NCI-H2107 (cell line): ENCODE results near the gene FOSB.

Experiments used
- DNase-seq: peaks from one replicate; lab custom pipeline; 2025; lab: John Stamatoyannopoulos, UW

Gene FOSB

DNA sequence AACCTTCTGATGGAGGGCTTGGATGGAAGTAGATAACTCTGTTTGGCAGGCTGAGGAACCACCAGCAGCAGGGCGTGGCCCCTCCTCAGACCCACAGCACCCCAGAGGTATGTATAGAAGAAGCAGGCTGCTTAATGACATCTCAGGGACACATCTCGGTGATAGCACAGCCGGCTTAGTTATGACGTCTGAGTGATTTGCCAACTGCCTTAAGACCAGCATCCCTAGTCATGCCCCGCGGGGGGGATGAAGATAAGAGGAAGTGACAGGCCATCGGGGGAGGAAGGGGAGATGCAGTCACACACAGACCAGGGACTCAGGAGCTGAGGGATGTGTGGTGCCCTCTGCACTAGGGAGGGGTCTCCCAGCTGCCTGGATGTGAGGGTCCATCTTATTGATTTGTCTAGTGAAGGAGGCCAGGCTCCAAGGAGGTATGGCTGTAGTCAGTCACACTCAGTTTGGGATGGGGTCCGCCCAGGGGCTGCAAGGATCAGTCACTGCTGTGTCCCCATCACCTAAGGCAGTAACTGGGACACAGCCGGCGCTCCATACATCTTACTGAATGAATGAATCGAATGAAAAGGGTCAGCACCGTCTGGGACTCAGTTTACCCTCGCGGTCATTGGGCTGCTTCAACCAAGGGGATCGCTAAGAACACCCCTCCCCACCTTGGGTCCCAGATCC, 24.9 kb upstream of the FOSB start:
- no peak for DNase-seq

DNA sequence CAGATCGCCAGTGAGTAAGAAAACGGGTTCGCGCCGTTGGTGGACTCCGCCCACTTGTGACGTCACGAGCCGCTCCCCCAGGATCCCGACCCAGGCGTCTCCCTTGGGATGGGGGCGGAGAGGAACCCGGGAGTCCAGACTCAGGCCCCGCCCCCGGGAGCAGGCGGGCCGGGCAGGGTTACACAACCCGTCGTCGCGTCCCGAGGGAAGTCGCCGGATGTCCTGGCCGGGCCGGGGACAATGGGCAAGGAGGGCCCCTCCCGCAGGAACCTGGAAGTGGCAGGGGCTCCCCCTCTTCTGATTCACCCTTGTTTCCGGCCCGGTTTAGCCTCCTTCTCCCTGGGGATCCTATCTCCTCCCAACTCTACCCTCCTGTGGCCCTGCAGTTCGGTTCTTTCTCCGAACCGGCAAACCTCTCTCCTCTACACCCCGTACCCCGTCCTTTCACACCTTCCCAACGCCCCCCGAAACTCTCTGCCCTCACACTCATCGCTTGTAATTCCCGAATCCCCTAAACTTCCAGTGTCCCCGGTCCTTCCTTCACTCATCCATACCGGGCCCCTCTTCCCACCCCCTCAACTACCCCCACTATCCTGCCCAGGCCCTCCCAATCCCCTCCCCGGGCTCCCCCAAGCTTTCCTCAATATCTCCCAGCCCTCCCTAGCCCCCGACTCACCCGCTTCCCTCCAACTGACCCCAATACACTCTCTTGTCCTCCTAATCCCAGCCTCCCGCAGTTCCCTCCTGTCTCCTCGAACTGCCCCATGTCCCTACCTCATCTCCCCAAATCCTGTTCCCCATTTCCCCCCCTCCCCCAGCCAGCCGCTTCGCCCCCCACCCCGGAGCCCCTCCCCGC, 24.1 kb upstream of the FOSB start:
- peak; percentile 28 for DNase-seq

DNA sequence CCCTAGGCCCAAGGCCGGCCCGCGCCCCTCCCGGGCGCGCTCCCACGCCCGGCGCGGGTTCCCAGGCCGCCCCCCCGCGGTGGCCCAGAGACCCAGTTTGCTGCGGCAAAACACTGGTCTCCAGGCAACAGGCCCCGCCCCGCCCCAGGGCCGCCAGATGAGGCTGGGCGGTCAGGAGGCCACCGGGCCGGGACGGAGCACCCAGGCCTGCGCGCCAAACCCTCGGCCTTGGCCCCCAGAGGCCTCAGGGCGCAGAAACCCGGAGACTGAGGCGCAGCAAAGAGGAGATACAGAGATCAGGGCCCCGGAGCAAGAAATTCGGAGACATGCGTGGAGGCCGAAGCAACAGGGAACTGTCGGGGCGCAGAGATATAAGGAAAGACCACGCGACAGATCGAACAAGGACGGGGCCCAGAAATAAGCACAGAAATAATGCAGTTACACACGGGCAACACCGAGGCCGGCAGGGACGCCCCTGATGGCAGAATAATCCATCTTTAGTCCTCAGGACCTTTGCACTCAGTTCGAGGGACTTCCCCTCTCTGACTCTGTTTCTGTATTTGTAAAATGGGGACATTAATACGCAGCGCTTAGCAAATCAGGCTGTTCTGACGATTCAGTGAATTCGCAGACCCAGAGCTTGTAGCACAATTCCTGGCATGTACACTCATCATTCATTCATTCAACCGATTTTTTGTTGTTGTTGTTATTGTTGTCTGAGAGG, 23.3 kb upstream of the FOSB start:
- no peak for DNase-seq

DNA sequence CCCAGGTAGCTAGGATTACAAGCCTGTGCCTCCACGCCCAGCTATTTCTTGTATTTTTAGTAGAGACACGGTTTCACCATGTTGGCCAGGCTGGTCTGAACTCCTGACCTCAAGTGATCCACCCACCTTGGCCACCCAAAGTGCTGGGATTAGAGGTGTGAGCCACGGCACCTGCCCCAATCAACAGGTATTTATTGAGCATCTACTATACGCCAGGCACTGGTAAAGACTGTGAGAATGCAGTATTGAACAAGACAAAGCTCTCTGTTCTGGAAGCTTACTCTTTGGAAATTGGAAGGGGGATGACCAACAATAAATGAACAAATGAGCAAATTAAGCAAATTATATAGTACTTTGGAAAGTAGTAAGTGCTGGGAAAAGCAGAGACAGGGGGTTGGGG, 22.7 kb upstream of the FOSB start:
- no peak for DNase-seq

DNA sequence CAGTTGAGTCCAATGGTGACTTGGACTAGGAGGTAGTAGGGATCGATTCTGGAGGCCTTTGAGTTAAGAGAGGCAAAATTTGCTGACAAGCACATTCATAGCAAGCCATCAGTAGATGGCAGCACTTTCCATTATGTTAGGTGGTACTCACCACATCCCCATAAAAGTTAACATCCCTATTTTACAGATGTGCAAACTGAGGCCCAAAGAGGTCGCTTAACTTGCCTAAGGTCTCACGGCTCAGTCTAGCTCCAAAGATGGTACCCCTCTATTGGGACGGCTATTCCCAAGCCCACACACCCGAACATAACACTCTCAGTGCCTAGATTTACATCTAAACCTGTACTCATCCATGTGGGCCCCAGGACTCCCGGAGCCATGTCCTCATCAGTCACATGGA, 21.5 kb upstream of the FOSB start:
- DNase-seq: no peak

DNA sequence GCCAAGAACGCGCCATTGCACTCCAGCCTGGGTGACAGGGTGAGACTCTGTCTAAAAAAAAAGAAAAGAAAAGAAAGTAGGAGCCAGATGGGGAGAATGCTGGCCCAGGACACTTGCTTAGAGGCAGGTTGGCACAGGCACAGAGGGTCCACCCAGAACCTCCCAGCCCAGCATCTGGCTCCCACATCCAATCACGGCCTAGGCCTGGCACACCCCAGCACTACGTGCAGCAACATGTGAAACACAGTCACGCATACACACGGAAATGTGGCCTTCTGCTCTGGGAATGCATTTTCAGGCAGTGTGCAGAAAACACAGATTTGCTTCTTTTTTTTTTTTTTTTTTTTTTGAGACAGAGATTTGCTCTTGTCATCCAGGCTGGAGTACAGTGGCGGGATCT, 20.9 kb upstream of the FOSB start:
- DNase-seq: no peak

DNA sequence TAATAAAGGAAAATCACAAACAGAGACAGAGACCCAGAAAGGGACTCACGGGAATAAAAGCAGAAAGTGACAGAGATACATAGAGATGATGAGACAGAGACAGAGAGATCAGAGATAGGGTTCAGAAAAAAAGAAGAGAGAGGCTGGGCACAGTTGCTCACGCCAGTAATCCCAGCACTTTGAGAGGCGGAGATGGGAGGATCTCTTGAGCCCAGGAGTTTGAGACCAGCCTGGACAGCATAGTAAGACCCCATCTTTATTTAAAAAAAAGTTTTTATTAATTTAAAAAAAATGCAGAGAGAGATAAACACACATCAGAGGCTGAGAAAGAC, 19.4 kb upstream of the FOSB start:
- DNase-seq: no peak

DNA sequence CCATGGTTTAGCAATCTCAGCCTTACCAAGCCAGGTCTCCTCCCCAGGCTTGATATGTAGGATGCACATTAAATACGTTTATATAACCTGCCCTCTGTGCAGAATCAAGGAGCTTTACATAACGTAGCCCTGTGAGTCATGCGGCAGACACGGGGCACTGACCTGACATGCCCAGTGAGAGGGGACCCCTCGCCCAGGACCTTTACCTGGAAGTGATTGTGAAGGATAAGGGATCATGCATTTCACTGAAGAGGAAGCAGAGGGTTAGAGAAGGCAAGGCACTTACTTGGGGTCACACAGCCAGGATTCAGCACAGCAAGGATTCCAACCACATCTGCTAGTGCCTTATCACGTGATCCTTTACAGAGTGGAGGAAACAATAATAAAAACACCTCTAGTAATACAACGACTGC, 18.9 kb upstream of the FOSB start:
- no peak for DNase-seq

DNA sequence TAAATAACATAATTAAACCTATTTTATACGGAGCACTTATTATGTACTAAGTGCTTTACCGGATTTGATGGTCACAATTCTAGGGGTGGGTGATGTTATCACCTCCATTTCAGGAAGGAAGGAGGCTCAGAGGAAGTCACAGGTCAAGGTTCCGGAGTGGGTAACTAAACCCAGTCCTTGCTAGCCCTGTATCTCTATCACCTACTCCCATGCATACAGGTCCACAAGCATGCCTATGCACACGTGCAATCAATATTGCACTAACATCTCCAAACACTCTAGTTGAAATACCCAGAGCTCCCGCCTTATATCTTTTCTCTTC, 17.8 kb upstream of the FOSB start:
- DNase-seq: no peak

DNA sequence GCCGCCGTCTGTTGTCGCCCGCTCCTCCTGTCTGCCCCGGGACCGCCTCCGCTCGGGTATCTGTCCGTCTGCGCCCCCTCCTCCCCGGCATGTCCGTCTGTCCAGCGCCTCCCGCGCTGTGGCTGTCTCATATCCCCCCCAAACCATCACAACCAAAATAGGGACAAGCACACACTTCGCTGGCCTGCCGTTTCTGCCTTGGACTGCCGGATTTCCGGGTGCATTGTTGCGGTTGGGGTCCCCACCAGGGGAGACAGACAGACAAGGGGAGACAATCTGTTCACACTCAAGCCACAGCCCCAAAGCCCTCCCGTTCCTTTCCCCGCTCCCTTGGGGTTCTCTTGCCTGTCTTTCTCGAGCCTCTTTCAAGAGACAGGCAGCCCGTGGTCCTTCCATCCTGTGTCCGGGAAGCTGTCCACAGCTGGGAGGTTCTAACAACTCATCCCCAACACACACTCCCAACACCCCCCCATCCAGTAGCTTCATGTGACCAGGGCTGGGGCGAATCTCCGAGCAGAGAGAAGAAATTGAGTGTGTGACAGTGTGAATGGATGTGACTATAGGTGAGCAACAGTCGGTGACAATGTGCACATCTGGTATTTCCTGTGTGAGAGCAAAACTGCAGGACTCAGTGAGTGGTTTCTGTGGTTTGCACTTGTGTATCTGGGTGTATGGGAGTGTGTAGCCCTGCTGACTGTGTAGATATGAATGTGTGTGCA, 16.5 kb upstream of the FOSB start:
- DNase-seq: no peak

DNA sequence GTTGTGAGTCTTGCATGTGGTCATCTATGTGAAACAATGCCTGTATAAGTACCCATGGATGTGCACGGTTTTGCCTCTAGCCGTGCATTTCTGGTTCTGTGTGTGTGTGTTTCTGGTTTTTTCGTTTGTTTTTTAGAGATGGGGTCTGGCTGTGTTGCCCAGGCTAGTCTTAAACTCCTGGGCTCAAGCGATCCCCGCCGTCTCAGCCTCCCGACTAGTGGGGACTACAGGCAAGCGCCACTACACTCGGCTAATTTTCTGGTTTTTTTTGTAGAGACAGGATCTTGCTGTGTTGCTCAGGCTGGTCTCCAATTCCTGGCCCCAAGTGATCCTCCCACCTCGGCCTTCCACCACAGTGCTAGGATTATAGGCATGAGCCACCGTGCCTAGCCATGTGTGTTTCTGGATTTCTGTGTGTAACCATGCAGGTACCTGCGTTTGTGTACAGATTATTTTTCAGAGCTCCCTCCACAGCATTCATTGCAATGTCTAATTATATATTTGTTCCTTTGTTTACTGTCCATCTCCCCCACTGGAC, 15.9 kb upstream of the FOSB start:
- no peak for DNase-seq

DNA sequence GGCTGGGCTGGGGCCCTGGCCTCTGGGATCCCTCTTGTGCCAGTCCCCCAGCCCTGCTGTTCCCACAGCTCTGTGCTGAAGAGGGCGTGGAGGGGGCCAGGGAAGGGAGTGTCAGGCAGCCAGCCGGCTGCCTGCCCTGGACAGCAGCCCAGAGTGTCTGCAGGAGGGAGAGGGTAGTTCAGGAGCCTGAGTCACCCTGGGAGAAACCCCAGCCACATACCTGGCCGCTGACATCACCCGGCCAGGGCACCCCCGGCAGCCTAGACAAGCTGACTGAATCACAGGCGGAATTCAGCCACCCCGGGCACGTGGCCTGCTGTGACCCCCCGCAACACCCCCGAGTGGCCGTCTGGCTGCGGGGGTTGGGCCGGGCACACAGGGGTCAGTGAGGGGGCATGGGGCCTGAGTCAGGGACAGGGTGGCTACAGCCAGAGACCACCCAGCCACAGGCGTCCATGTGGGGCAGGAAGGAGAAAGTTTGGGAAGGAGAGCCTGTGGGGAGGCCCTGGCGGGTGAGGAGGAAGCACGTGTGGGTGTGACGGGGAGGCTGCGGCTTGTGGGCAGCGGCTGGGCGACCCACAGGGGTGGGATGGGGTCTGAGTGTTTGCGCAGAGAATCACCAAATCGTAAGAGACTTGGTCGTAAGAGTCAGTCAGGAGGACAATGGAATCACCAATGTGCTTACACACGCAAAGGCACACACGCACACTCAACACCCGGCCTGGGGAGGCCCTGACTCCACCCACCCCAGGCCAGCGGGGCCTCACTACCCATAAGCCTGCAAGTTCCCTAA, 11.9 kb upstream of the FOSB start:
- DNase-seq: peak; percentile 37

DNA sequence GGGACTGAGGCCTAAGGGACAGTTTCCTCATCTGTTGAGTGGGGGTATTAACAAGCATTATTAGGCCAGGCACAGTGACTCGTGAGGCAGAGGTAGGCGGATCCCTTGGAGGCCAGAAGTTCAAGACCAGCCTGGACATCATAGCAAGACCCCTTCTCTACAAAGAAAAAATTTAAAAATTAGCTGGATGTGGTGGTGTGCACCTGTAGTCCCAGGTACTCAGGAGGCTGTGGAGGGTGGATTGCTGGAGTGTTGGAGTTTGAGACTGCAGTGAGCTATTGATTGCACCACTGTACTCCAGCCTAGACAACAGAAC, 11.3 kb upstream of the FOSB start:
- DNase-seq: no peak

DNA sequence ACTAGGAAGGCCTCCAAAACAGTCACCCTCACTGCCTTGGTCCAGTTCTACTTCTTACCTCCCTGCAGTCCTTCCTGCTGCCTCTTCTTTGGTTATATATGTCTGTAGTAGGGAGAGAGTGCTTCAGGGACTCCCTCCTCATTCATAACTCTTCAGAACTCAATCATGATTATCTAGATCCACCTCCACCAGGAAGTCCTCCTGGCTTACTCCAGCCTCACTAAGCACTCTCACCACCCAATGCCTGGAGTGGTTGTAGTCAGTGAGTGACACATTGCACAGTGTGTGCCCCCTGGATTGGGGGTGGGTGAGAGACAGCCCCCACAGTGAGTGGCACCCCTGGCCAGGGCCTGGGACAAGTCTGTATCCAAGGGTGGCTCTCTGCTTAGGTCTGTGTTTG, 10.0 kb upstream of the FOSB start:
- DNase-seq: no peak

DNA sequence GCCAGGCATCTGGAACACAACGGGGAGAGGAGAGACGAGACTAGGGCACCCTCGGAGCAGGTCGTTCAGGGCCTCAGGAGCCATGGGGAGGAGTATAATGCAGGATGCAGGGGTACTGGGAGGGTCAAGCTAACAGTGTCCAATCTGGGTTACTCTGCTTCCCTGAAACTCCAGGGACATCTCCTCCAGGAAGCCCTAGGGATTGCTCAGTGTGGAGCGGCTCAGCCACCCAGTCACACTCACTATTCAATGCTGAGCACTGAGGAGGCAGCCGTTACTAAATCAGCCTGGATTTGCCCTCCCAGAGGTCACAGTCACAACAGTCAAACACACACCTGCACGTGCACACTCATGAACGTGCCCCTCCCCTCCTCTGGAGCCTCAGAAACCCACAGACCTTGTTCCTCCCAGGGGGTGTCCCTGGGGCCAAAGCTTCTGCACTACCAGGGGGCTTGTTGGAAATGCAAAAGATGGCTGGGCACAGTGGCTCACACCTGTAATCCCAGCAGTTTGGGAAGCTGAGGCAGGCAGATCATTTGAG, 6.9 kb upstream of the FOSB start:
- DNase-seq: no peak

DNA sequence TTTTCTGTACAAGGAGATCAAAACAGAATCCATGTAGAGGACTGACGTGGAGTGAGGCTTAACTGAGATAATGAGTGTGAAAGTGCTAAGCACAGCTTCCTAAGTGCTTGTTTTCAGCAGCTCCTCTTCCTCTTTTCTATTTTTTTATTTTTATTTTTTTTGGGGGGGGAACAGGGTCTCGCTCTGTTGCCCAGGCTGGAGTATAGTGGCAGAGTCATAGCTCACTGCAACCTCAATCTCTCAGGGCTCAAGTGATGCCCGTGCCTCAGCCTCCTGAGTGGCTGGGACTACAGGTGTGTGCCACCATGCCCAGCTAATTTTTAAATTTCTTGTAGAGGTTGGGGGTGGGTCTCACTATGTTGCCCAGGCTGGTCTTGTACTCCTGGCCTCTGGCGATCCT, 5.6 kb upstream of the FOSB start:
- no peak for DNase-seq

DNA sequence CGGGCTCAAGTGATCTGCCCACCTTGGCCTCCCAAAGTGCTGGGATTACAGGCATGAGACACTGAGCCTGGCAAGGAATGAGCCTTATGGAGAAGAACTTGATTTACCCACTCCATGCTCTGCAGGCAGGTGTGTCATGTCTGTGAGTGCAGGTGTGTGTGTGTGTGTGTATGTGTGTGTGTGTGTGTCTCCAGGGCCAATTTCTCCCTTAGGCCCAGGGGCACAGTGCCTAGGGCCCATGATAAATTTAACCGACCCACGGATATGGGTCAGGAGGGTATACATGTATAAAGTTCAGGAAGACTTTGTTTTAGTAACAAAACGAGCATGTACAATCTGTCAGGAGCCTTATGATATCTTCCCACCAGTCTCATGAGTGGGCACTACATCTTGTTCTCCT, 4.6 kb upstream of the FOSB start:
- DNase-seq: no peak

DNA sequence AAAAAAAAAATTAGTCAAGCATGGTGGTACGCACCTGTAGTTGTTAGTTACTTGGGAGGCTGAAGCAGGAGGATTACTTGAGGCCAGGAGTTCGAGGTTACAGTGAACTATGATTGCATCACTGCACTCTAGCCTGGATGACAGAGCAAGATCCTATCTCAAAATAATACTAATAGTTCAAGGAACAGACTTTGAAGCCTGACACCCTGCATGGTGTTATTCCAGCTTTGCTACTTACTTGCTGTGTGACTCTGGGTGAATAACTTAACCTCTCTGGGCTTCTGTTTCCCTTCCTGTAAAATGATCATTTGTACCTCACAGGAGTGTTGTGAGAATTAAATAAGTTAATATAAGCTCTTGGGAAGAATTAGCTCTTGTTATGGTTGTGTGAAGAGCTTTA, 3.5 kb upstream of the FOSB start:
- no peak for DNase-seq

DNA sequence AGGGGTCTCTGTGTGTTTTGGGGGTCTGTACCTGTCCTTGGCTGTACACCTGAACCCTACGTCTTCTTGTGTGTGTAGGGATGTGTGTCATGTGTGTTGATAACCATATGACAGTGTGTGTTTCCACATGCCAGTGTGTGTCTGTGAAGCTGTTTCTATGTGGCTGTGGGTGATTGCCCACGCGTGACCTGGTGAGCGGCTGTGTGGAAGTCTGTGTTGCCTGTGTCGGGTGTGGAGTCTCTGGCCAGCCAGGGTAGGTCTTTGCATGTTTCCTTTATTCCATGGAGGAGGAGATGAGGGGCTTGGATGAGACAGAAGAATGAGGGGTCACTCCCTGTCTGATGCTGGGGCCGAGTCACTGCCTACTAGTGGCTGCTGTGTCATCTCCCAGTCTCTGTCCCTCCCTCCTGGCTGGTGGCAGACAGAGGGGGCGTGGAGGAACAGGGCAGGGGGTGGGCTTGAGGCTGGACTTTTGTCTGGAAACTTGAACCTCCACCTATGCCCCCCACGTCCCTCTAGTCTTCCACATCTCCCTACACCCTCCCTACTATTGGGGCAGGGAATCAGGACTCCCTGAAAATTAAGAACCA, 2.8 kb upstream of the FOSB start:
- DNase-seq: no peak

DNA sequence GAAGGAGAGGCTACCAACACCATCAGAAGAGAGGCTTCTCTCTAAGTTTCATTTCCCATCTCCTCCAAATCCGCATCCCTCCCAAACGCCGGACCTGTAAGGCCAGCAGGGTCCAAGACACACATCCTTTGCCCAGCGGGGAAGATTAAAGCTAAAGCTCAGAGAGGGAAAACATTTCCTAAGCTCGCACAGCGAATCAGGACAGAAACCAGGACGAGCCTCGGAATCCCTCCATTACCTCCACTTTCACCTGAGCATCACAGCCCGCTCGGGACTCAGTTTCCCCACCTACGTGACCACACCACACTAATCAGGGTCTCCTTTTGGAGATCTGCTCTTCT, 711 bp upstream of the FOSB start:
- no peak for DNase-seq

DNA sequence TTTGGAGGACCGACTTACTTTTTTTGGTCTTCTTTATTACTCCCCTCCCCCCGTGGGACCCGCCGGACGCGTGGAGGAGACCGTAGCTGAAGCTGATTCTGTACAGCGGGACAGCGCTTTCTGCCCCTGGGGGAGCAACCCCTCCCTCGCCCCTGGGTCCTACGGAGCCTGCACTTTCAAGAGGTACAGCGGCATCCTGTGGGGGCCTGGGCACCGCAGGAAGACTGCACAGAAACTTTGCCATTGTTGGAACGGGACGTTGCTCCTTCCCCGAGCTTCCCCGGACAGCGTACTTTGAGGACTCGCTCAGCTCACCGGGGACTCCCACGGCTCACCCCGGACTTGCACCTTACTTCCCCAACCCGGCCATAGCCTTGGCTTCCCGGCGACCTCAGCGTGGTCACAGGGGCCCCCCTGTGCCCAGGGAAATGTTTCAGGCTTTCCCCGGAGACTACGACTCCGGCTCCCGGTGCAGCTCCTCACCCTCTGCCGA, 409 bp downstream of the FOSB start:
- no peak for DNase-seq
